Smooth muscle cell (in vitro differentiated cells): Measurements from ENCODE around the gene PSMA2. TPM values are rescaled to one million over a fixed set of nuclear protein-coding genes. Genes with fewer than 3 reads are reported as not detected.

ENCODE experiments used
- DNase-seq: peaks from one replicate; lab custom pipeline; 2025; ENCODE audit not compliant: unreplicated experiment; lab: John Stamatoyannopoulos, UW
- H2AFZ ChIP-seq: fragments of 200-600 bp; sonication (generic); 2 replicates; pipeline ENCODE4 v1.6.0; 2016; ENCODE audit warnings: antibody characterized with exemption, low read depth, mild to moderate bottlenecking
- H3F3A ChIP-seq: fragments of 200-600 bp; sonication (generic); 2 replicates; pipeline ENCODE4 v1.6.0; 2017; ENCODE audit warnings: antibody characterized with exemption, low read depth
- H3K27ac ChIP-seq: fragments of 200-600 bp; sonication (generic); 2 replicates; pipeline ENCODE4 v1.5.1; 2016; ENCODE audit warnings: low read depth, mild to moderate bottlenecking
- H3K27me3 ChIP-seq: fragments of 200-600 bp; sonication (generic); 2 replicates; pipeline ENCODE4 v1.6.1; 2016; ENCODE audit warnings: low read depth, mild to moderate bottlenecking
- H3K36me3 ChIP-seq: fragments of 200-600 bp; sonication (generic); 2 replicates; pipeline ENCODE4 v1.5.1; 2016; ENCODE audit warnings: low read depth
- H3K4me1 ChIP-seq: fragments of 200-600 bp; sonication (generic); 2 replicates; pipeline ENCODE4 v1.5.1; 2016; ENCODE audit warnings: low read depth
- H3K4me2 ChIP-seq: fragments of 200-600 bp; sonication (generic); 2 replicates; pipeline ENCODE4 v1.6.0; 2016; ENCODE audit warnings: mild to moderate bottlenecking
- H3K4me3 ChIP-seq: fragments of 200-600 bp; sonication (generic); 2 replicates; pipeline ENCODE4 v1.5.1; 2016; ENCODE audit warnings: mild to moderate bottlenecking
- H3K79me2 ChIP-seq: fragments of 200-600 bp; sonication (generic); 2 replicates; pipeline ENCODE4 v1.6.0; 2016; ENCODE audit warnings: low read depth, mild to moderate bottlenecking
- H3K9ac ChIP-seq: fragments of 200-600 bp; sonication (generic); 2 replicates; pipeline ENCODE4 v1.6.0; 2016; ENCODE audit warnings: low read depth
- H3K9me3 ChIP-seq: fragments of 200-600 bp; sonication (generic); replicated peaks from 2 replicates; pipeline ENCODE4 v1.5.1; 2016; ENCODE audit warnings: low read depth
- H4K20me1 ChIP-seq: fragments of 200-600 bp; sonication (generic); 2 replicates; pipeline ENCODE4 v1.6.0; 2016; ENCODE audit warnings: low read depth
- WGBS: methylation state at CpG from one replicate; pipeline ENCODE4 v1.1.7; 2016; ENCODE audit warnings: low lambda C conversion rate; 5-methylcytosine and 5-hydroxymethylcytosine counted together
- polyA plus RNA-seq: library from polyadenylated mRNA; unstranded; fragments of >200 nt; fragmentation: Nextera tagmentation; extraction: Ambion mirVana; gene quantifications from 2 replicates; pipeline ENCODE4 v1.2.1, GENCODE V29; 2016
- total RNA-seq: library from RNA; depleted of rRNA; stranded (reverse); fragments of >200 nt; gene quantifications from 2 replicates; pipeline ENCODE4 v1.2.3, GENCODE V29; 2014
- TF ChIP-seq, protein P1 (sequence below): fragments of 200-600 bp; sonication (generic); IDR thresholded peaks from 2 replicates; pipeline ENCODE4 v1.5.1; 2017; ENCODE audit warnings: borderline replicate concordance, mild to moderate bottlenecking, antibody characterized with exemption; ENCODE audit not compliant: insufficient read depth, poor library complexity, severe bottlenecking

Gene PSMA2
- total and polyA plus RNA-seq, 2 experiments from 2014 or later = 178 to 246 TPM

DNA sequence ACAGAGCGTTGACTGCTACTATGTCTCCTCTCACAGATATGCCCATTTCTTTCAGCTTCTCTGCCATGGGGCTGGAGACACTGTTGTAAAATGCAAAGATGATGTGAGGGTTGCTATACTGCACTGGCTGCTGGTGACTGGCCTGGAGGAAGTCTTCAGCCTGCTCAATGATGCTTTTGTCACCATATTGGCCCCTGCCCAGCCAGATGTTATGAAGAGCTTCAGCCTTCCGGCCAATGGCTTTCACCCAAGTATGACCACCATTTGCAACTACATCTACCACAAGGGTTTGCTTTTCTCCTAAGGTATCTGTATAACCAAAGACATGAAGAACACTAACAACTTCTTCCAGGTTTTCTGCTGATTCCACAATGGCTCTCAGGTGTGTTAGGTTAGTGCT, 21.7 kb downstream of the PSMA2 start:
- no peak for DNase-seq
- Histone ChIP-seq H2AFZ (no peak overlapping the region), H4K20me1 (no peaks in the 10 kb centered on the region), H3K4me3 (no peak overlapping the region), H3K4me1 (peaks cover 23% of the 10 kb centered on the region), H3K9me3 (no peaks in the 10 kb centered on the region), H3K36me3 (no peaks in the 10 kb centered on the region), H3K9ac (no peak overlapping the region), H3F3A (peaks cover 11% of the 10 kb centered on the region), H3K79me2 (peaks cover 6% of the 10 kb centered on the region), H3K27ac (no peak overlapping the region), H3K4me2 (peak overlapping the region; percentile 91), H3K27me3 (no peaks in the 10 kb centered on the region)
- 100% methylated on average over 2 of the region's 2 CpGs for WGBS
- TF ChIP-seq, protein P1, sequence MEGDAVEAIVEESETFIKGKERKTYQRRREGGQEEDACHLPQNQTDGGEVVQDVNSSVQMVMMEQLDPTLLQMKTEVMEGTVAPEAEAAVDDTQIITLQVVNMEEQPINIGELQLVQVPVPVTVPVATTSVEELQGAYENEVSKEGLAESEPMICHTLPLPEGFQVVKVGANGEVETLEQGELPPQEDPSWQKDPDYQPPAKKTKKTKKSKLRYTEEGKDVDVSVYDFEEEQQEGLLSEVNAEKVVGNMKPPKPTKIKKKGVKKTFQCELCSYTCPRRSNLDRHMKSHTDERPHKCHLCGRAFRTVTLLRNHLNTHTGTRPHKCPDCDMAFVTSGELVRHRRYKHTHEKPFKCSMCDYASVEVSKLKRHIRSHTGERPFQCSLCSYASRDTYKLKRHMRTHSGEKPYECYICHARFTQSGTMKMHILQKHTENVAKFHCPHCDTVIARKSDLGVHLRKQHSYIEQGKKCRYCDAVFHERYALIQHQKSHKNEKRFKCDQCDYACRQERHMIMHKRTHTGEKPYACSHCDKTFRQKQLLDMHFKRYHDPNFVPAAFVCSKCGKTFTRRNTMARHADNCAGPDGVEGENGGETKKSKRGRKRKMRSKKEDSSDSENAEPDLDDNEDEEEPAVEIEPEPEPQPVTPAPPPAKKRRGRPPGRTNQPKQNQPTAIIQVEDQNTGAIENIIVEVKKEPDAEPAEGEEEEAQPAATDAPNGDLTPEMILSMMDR = no peak

GRCh38 chr7:42907316-42907715, 24.7 kb downstream of the PSMA2 start:
- Histone ChIP-seq H3K27me3 (no peaks in the 10 kb centered on the region), H3K4me2 (no peak overlapping the region), H3K36me3 (no peaks in the 10 kb centered on the region), H3K4me3 (no peak overlapping the region), H3K79me2 (peaks cover 6% of the 10 kb centered on the region), H4K20me1 (no peaks in the 10 kb centered on the region), H3K9ac (no peak overlapping the region), H3K9me3 (no peaks in the 10 kb centered on the region), H3K4me1 (peaks cover 10% of the 10 kb centered on the region), H3F3A (no peaks in the 10 kb centered on the region), H3K27ac (no peak overlapping the region), H2AFZ (no peak overlapping the region)
- DNase-seq = no peak
- TF ChIP-seq, protein P1 = no peak

GRCh38 chr7:42906181-42906580, 25.8 kb downstream of the PSMA2 start:
- TF ChIP-seq, protein P1 = no peak
- H3K4me3 ChIP-seq = no peak overlapping the region
- H3K4me2 ChIP-seq = no peak overlapping the region
- H3K9ac ChIP-seq = no peak overlapping the region
- H2AFZ ChIP-seq = no peak overlapping the region
- H3K27ac ChIP-seq = no peak overlapping the region
- no peaks in the 10 kb centered on the region for H4K20me1 ChIP-seq
- 91% methylated on average over 1 of the region's 1 CpG for WGBS
- H3K27me3 ChIP-seq = no peaks in the 10 kb centered on the region
- no peaks in the 10 kb centered on the region for H3F3A ChIP-seq
- peaks cover 6% of the 10 kb centered on the region for H3K79me2 ChIP-seq
- H3K4me1 ChIP-seq = peaks cover 6% of the 10 kb centered on the region
- DNase-seq = no peak
- no peaks in the 10 kb centered on the region for H3K9me3 ChIP-seq
- H3K36me3 ChIP-seq = no peaks in the 10 kb centered on the region

DNA sequence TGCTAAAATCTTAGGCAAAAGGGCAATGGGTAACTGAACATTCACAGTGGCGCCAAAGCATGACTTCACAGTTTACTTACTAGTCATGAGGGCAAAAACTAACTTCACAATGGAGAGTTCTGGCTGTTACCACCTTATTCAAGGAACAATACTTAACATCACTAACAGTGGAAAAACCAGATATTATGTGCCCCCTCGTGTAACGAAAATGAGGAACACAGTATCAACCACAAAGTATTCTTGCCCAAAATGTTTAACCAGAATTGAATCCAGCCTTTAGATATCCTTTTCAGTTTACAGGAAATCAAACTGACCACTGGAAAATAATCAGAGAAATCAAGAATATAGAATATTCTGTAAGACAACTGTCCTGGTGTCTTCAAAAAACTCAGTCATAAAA, 29.6 kb downstream of the PSMA2 start:
- Histone ChIP-seq H3K9me3 (no peaks in the 10 kb centered on the region), H3F3A (no peaks in the 10 kb centered on the region), H4K20me1 (no peaks in the 10 kb centered on the region), H3K36me3 (no peaks in the 10 kb centered on the region), H3K27me3 (no peaks in the 10 kb centered on the region), H3K4me2 (no peak overlapping the region), H3K4me1 (no peaks in the 10 kb centered on the region), H3K27ac (no peak overlapping the region), H3K9ac (no peak overlapping the region), H3K4me3 (no peak overlapping the region), H2AFZ (no peak overlapping the region), H3K79me2 (no peaks in the 10 kb centered on the region)
- TF ChIP-seq, protein P1 = no peak
- 56% methylated on average over 3 of the region's 3 CpGs for WGBS
- DNase-seq = no peak
